Mesothelial cell of epicardium (in vitro differentiated cells): ENCODE measurements around the gene MAGEA6. TPM values are rescaled to one million over a fixed set of nuclear protein-coding genes. Genes with fewer than 3 reads are reported as not detected.
"Not testable (repeated sequence)": the region's sequence is repeated elsewhere in the genome, so short reads cannot be mapped to it uniquely, and the experiment has no call there.

ENCODE experiments used
- DNase-seq, 2 experiments: peaks; one replicate each; pipeline ENCODE4 v3.0.0; 2021; ENCODE audit warnings: low spot score in 2 of 2; ENCODE audit not compliant: unreplicated experiment in 2 of 2
- H3K27ac Mint-ChIP-seq: 2 replicates; pipeline ENCODE4 v1.8.0; 2021; ENCODE audit warnings: mixed read lengths
- H3K27me3 Mint-ChIP-seq: 2 replicates; pipeline ENCODE4 v1.8.0; 2021; ENCODE audit warnings: low read depth, mixed read lengths
- H3K36me3 Mint-ChIP-seq: 2 replicates; pipeline ENCODE4 v1.8.0; 2021; ENCODE audit warnings: mixed read lengths
- H3K4me1 Mint-ChIP-seq: 2 replicates; pipeline ENCODE4 v1.8.0; 2021; ENCODE audit warnings: mixed read lengths
- H3K4me3 Mint-ChIP-seq: 2 replicates; pipeline ENCODE4 v1.8.0; 2021; ENCODE audit warnings: mild to moderate bottlenecking, moderate library complexity, mixed read lengths
- H3K9me3 Mint-ChIP-seq: 2 replicates; pipeline ENCODE4 v1.8.0; 2021; ENCODE audit warnings: mixed read lengths
- total RNA-seq: library from RNA; stranded (reverse); gene quantifications from 3 replicates; pipeline ENCODE4 v1.2.1, GENCODE V29; 2021
- TF ChIP-seq, protein P1 (sequence below): fragments of 200-600 bp; sonication (generic); IDR thresholded peaks from one replicate; pipeline ENCODE4 v1.5.0; 2021; ENCODE audit warnings: antibody characterized with exemption; ENCODE audit not compliant: unreplicated experiment

MAGEA6 gene, protein sequence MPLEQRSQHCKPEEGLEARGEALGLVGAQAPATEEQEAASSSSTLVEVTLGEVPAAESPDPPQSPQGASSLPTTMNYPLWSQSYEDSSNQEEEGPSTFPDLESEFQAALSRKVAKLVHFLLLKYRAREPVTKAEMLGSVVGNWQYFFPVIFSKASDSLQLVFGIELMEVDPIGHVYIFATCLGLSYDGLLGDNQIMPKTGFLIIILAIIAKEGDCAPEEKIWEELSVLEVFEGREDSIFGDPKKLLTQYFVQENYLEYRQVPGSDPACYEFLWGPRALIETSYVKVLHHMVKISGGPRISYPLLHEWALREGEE
- not detected in 3 replicates for total RNA-seq

DNA sequence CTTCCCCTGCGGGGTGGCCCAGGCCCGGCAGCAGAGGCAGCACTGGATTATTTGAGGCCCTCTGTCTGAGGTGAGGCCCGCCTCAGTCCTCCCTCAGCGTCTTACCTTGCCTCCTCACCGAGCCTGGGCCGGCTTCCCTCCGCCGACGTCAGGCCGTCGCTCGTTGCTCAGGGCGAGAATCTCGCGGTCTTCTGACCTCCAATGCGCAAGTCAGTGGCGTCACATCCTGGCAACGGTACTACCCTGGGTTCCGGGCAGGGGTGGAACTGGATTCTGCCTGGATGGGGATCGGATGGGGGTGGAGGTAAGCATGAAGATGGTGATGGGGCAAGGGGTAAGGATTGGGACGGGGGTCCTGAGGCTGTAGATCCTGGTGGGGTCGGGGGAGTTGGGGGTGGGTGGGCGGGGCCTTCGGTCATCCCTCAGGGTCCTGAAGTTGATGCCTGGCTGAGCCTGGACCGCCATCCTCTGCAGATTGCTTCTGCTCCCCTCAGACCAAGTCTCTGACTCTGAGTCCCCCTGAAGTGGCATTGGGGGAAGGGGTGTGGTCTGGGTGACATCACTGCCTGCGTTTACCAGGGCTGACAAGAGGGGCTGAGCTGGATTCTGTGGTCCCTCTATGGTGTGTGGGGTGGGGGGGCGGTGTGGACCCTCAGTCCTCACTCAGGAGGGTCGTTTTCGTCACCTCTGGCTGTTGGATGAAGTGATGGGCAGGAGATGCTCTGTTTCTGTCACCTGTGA is at the start of gene MAGEA6:
TSS of gene MAGEA6 (minus strand) at position 141 of the 741 bp plus-strand sequence. CDS start 2,039 bp downstream, outside the sequence.
- DNase-seq, H3K27me3 Mint-ChIP-seq: not testable (repeated sequence)

DNA sequence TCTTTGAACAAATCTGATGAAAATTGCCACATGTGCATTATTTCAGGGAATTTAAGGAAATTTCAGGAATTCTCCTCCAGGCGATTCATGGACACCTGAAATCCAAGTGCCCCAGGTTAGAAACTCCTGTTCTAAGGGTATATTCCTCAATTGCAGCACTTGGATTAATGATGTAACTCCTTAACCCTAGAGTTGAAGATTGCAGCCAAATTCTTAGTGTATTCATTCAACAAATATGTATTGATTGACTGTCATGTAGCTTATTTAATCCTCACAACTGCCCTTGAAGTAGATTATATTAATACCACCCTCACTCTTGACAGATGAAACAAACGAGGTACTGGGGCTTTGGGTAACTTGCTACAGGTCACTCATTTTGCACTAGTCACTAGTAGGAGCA is 49.8 kb upstream of the MAGEA6 start:
- H3K4me1 Mint-ChIP-seq: peaks cover 5% of the 10 kb centered on the region
- no peak overlapping the region for H3K27ac Mint-ChIP-seq
- H3K4me3 Mint-ChIP-seq: no peak overlapping the region
- no peak for DNase-seq
- H3K36me3 Mint-ChIP-seq: no peaks in the 10 kb centered on the region
- peaks cover 10% of the 10 kb centered on the region for H3K27me3 Mint-ChIP-seq
- H3K9me3 Mint-ChIP-seq: peaks cover 8% of the 10 kb centered on the region
- TF ChIP-seq, protein P1, sequence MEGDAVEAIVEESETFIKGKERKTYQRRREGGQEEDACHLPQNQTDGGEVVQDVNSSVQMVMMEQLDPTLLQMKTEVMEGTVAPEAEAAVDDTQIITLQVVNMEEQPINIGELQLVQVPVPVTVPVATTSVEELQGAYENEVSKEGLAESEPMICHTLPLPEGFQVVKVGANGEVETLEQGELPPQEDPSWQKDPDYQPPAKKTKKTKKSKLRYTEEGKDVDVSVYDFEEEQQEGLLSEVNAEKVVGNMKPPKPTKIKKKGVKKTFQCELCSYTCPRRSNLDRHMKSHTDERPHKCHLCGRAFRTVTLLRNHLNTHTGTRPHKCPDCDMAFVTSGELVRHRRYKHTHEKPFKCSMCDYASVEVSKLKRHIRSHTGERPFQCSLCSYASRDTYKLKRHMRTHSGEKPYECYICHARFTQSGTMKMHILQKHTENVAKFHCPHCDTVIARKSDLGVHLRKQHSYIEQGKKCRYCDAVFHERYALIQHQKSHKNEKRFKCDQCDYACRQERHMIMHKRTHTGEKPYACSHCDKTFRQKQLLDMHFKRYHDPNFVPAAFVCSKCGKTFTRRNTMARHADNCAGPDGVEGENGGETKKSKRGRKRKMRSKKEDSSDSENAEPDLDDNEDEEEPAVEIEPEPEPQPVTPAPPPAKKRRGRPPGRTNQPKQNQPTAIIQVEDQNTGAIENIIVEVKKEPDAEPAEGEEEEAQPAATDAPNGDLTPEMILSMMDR: no peak

More for the DNA sequence above, at the start of gene MAGEA6:
- not testable (repeated sequence) for H3K36me3 Mint-ChIP-seq, H3K4me3 Mint-ChIP-seq, H3K4me1 Mint-ChIP-seq, H3K27ac Mint-ChIP-seq, H3K9me3 Mint-ChIP-seq

DNA sequence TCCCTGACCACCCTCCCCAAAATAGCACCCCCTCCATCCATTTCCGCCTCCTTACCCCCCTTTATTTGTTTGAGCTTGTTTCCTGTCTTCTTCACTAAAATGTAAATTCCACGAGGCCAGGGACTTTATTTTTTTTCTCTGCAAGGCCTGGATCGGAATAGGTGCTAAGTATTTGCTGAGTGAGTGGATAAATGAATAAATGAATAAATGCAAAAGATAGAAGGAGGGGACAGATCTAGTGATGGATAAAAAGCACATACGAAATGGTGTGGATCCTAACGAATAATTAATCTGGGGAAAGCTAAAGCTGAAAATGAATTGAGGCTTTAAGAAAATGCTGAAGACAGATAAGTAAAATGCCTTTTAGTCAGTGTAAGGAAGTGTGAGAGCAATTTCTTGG is 48.9 kb upstream of the MAGEA6 start:
- no peaks in the 10 kb centered on the region for H3K36me3 Mint-ChIP-seq
- H3K4me3 Mint-ChIP-seq: no peak overlapping the region
- H3K27me3 Mint-ChIP-seq: peaks cover 12% of the 10 kb centered on the region
- DNase-seq: no peak
- H3K9me3 Mint-ChIP-seq: peaks cover 8% of the 10 kb centered on the region
- TF ChIP-seq, protein P1: no peak
- H3K4me1 Mint-ChIP-seq: peaks cover 5% of the 10 kb centered on the region
- no peak overlapping the region for H3K27ac Mint-ChIP-seq

DNA sequence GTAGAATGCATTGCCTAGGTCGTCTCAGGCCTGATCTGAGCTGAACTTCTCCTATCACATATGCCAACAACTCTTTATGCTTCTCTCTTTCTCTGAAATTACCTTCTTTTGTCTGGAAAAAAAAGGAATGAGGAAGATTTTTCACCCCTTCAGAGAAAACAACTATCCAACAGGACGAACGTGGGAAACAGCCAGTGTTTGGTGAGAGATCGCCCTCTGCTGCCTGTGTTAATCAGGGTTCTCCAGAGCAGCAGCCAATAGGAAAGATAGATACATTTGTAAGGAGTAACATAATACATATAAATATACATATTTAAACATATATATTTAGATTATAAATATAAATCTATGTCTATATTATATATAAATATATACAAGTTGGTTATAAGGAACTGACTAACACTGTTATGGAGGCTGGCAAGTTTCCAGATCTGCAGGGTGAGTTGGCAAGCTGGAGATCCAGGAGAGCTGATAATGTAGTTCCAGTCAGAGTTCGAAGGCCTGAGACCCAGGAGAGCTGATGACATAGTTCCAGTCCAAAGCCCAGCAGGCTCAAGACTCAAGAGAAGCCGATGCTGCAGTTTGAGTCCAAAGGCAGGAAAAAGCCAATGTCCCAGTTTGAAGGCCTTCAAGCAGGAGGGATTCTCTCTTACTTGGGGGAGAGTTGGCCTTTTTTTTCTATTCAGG is 47.7 kb upstream of the MAGEA6 start:
- H3K4me1 Mint-ChIP-seq: peaks cover 5% of the 10 kb centered on the region
- H3K27ac Mint-ChIP-seq: no peak overlapping the region
- TF ChIP-seq, protein P1: no peak
- peaks cover 7% of the 10 kb centered on the region for H3K27me3 Mint-ChIP-seq
- peaks cover 8% of the 10 kb centered on the region for H3K9me3 Mint-ChIP-seq
- no peaks in the 10 kb centered on the region for H3K36me3 Mint-ChIP-seq
- no peak for DNase-seq
- no peak overlapping the region for H3K4me3 Mint-ChIP-seq

DNA sequence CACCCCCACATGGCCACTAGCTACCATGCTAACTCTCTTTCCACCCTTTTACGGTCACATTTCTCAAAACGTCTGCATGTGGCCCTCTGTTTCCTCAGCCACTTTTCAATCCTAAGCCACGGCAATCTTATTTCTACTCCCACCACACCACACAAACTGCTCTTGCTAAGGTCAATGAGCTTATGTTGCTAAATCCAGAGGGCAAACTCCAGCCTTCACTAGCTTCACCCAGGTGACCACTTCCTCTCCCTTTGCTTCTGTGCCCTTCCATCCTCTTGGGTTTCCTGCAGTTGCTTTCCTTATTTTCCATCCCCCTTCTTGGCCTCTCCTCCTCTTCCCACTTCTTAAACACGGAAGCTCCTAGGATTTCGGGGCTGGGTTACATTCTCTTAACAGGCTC is 44.6 kb upstream of the MAGEA6 start:
- Mint-ChIP-seq H3K27me3 (peaks cover 12% of the 10 kb centered on the region), H3K9me3 (peaks cover 13% of the 10 kb centered on the region), H3K27ac (no peak overlapping the region), H3K4me3 (no peak overlapping the region), H3K4me1 (peaks cover 5% of the 10 kb centered on the region), H3K36me3 (no peaks in the 10 kb centered on the region)
- no peak for DNase-seq
- TF ChIP-seq, protein P1: no peak

DNA sequence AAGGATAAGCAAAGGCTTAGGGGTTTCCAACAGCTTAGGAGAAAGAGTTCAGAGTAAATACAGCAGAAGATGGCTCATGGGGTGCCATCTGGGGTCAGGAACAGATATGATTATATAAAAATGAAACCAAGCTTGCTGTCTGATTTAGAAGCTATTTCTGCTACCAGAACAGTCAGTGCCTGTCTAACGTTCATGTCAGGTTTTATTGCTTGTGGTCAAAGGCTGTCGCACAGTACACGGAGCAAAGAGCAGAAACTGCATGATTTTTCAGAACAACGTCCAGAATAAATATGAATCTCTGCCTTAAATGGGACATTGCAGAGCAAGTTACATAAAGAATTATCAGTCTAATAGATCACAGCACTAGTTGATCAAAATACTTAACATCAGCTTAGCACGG is 43.7 kb upstream of the MAGEA6 start:
- H3K4me3 Mint-ChIP-seq: no peak overlapping the region
- peaks cover 15% of the 10 kb centered on the region for H3K9me3 Mint-ChIP-seq
- no peaks in the 10 kb centered on the region for H3K4me1 Mint-ChIP-seq
- H3K36me3 Mint-ChIP-seq: no peaks in the 10 kb centered on the region
- TF ChIP-seq, protein P1: no peak
- peaks cover 14% of the 10 kb centered on the region for H3K27me3 Mint-ChIP-seq
- no peak for DNase-seq
- H3K27ac Mint-ChIP-seq: no peak overlapping the region
